Measurements from ENCODE around the gene SMARCA2.

The SMARCA2 gene

GRCh38 chr9:1986341-1986740 lies 28.8 kb upstream of the SMARCA2 start:
- no peaks in the 10 kb centered on the region for H3K9me3 ChIP-seq (ENCODE audit: control insufficient read depth, low read length)
- H3K36me3 ChIP-seq (ENCODE audit: control insufficient read depth, insufficient read depth, low read length), result no peaks in the 10 kb centered on the region
- no peak for DNase-seq
- H3K27me3 ChIP-seq (replicated peaks; ENCODE audit: control insufficient read depth, insufficient read depth, low read length, poor library complexity, severe bottlenecking), result no peaks in the 10 kb centered on the region
- H3K4me3 ChIP-seq (ENCODE audit: insufficient read depth, low read depth, low read length, poor library complexity, severe bottlenecking), result no peak overlapping the region
- H3K27ac ChIP-seq (ENCODE audit: insufficient read depth, low read length, poor library complexity, severe bottlenecking), result no peak overlapping the region
- H3K4me1 ChIP-seq (ENCODE audit: control insufficient read depth, insufficient read depth, low read length, poor library complexity, severe bottlenecking), result no peaks in the 10 kb centered on the region

- Histone ChIP-seq H3K27me3 (replicated peaks; ENCODE audit: control insufficient read depth, insufficient read depth, low read length, poor library complexity, severe bottlenecking) (no peaks in the 10 kb centered on the region), H3K27ac (ENCODE audit: insufficient read depth, low read length, poor library complexity, severe bottlenecking) (no peak overlapping the region), H3K4me1 (ENCODE audit: control insufficient read depth, insufficient read depth, low read length, poor library complexity, severe bottlenecking) (no peaks in the 10 kb centered on the region), H3K4me3 (ENCODE audit: insufficient read depth, low read depth, low read length, poor library complexity, severe bottlenecking) (no peak overlapping the region), H3K36me3 (ENCODE audit: control insufficient read depth, insufficient read depth, low read length) (no peaks in the 10 kb centered on the region), H3K9me3 (ENCODE audit: control insufficient read depth, low read length) (no peaks in the 10 kb centered on the region)
- DNase-seq, result no peak
Measured at GRCh38 chr9:1989500-1989899, 25.6 kb upstream of the SMARCA2 start.

GRCh38 chr9:1994180-1994579 lies 21.0 kb upstream of the SMARCA2 start:
- Histone ChIP-seq H3K9me3 (ENCODE audit: control insufficient read depth, low read length) (no peaks in the 10 kb centered on the region), H3K4me3 (ENCODE audit: insufficient read depth, low read depth, low read length, poor library complexity, severe bottlenecking) (no peak overlapping the region), H3K27me3 (replicated peaks; ENCODE audit: control insufficient read depth, insufficient read depth, low read length, poor library complexity, severe bottlenecking) (no peaks in the 10 kb centered on the region), H3K36me3 (ENCODE audit: control insufficient read depth, insufficient read depth, low read length) (no peaks in the 10 kb centered on the region), H3K4me1 (ENCODE audit: control insufficient read depth, insufficient read depth, low read length, poor library complexity, severe bottlenecking) (no peaks in the 10 kb centered on the region), H3K27ac (ENCODE audit: insufficient read depth, low read length, poor library complexity, severe bottlenecking) (no peak overlapping the region)
- DNase-seq, result no peak

- H3K27me3 ChIP-seq (replicated peaks; ENCODE audit: control insufficient read depth, insufficient read depth, low read length, poor library complexity, severe bottlenecking), result no peaks in the 10 kb centered on the region
- no peaks in the 10 kb centered on the region for H3K4me1 ChIP-seq (ENCODE audit: control insufficient read depth, insufficient read depth, low read length, poor library complexity, severe bottlenecking)
- DNase-seq, result no peak
Measured at GRCh38 chr9:1995084-1995483, 20.1 kb upstream of the SMARCA2 start.

GRCh38 chr9:1996156-1996555 lies 19.0 kb upstream of the SMARCA2 start:
- no peaks in the 10 kb centered on the region for H3K4me1 ChIP-seq (ENCODE audit: control insufficient read depth, insufficient read depth, low read length, poor library complexity, severe bottlenecking)
- H3K27me3 ChIP-seq (replicated peaks; ENCODE audit: control insufficient read depth, insufficient read depth, low read length, poor library complexity, severe bottlenecking), result no peaks in the 10 kb centered on the region
- H3K4me3 ChIP-seq (ENCODE audit: insufficient read depth, low read depth, low read length, poor library complexity, severe bottlenecking), result no peak overlapping the region
- no peaks in the 10 kb centered on the region for H3K9me3 ChIP-seq (ENCODE audit: control insufficient read depth, low read length)
- H3K27ac ChIP-seq (ENCODE audit: insufficient read depth, low read length, poor library complexity, severe bottlenecking), result no peak overlapping the region
- DNase-seq, result no peak
- no peaks in the 10 kb centered on the region for H3K36me3 ChIP-seq (ENCODE audit: control insufficient read depth, insufficient read depth, low read length)

More at GRCh38 chr9:1995084-1995483, 20.1 kb upstream of the SMARCA2 start:
- Histone ChIP-seq H3K9me3 (ENCODE audit: control insufficient read depth, low read length) (no peaks in the 10 kb centered on the region), H3K36me3 (ENCODE audit: control insufficient read depth, insufficient read depth, low read length) (no peaks in the 10 kb centered on the region), H3K27ac (ENCODE audit: insufficient read depth, low read length, poor library complexity, severe bottlenecking) (no peak overlapping the region), H3K4me3 (ENCODE audit: insufficient read depth, low read depth, low read length, poor library complexity, severe bottlenecking) (no peak overlapping the region)

GRCh38 chr9:1997646-1998045 lies 17.5 kb upstream of the SMARCA2 start:
- Histone ChIP-seq H3K4me1 (ENCODE audit: control insufficient read depth, insufficient read depth, low read length, poor library complexity, severe bottlenecking) (no peaks in the 10 kb centered on the region), H3K4me3 (ENCODE audit: insufficient read depth, low read depth, low read length, poor library complexity, severe bottlenecking) (no peak overlapping the region)

GRCh38 chr9:1998111-1998510 lies 17.0 kb upstream of the SMARCA2 start:
- no peak overlapping the region for H3K27ac ChIP-seq (ENCODE audit: insufficient read depth, low read length, poor library complexity, severe bottlenecking)
- H3K27me3 ChIP-seq (replicated peaks; ENCODE audit: control insufficient read depth, insufficient read depth, low read length, poor library complexity, severe bottlenecking), result no peaks in the 10 kb centered on the region
- H3K36me3 ChIP-seq (ENCODE audit: control insufficient read depth, insufficient read depth, low read length), result no peaks in the 10 kb centered on the region
- H3K4me1 ChIP-seq (ENCODE audit: control insufficient read depth, insufficient read depth, low read length, poor library complexity, severe bottlenecking), result no peaks in the 10 kb centered on the region
- DNase-seq, result no peak
- H3K4me3 ChIP-seq (ENCODE audit: insufficient read depth, low read depth, low read length, poor library complexity, severe bottlenecking), result no peak overlapping the region
- H3K9me3 ChIP-seq (ENCODE audit: control insufficient read depth, low read length), result no peaks in the 10 kb centered on the region

More at GRCh38 chr9:1997646-1998045, 17.5 kb upstream of the SMARCA2 start:
- H3K36me3 ChIP-seq (ENCODE audit: control insufficient read depth, insufficient read depth, low read length), result no peaks in the 10 kb centered on the region
- H3K9me3 ChIP-seq (ENCODE audit: control insufficient read depth, low read length), result no peaks in the 10 kb centered on the region
- H3K27ac ChIP-seq (ENCODE audit: insufficient read depth, low read length, poor library complexity, severe bottlenecking), result no peak overlapping the region
- no peak for DNase-seq
- H3K27me3 ChIP-seq (replicated peaks; ENCODE audit: control insufficient read depth, insufficient read depth, low read length, poor library complexity, severe bottlenecking), result no peaks in the 10 kb centered on the region

GRCh38 chr9:2000314-2000713 lies 14.8 kb upstream of the SMARCA2 start:
- no peaks in the 10 kb centered on the region for H3K27me3 ChIP-seq (replicated peaks; ENCODE audit: control insufficient read depth, insufficient read depth, low read length, poor library complexity, severe bottlenecking)
- H3K4me1 ChIP-seq (ENCODE audit: control insufficient read depth, insufficient read depth, low read length, poor library complexity, severe bottlenecking), result no peaks in the 10 kb centered on the region
- H3K4me3 ChIP-seq (ENCODE audit: insufficient read depth, low read depth, low read length, poor library complexity, severe bottlenecking), result no peak overlapping the region
- no peak for DNase-seq
- H3K36me3 ChIP-seq (ENCODE audit: control insufficient read depth, insufficient read depth, low read length), result no peaks in the 10 kb centered on the region
- no peak overlapping the region for H3K27ac ChIP-seq (ENCODE audit: insufficient read depth, low read length, poor library complexity, severe bottlenecking)
- no peaks in the 10 kb centered on the region for H3K9me3 ChIP-seq (ENCODE audit: control insufficient read depth, low read length)

GRCh38 chr9:2008372-2008771 lies 6.8 kb upstream of the SMARCA2 start:
- no peaks in the 10 kb centered on the region for H3K4me1 ChIP-seq (ENCODE audit: control insufficient read depth, insufficient read depth, low read length, poor library complexity, severe bottlenecking)
- H3K27me3 ChIP-seq (replicated peaks; ENCODE audit: control insufficient read depth, insufficient read depth, low read length, poor library complexity, severe bottlenecking), result no peaks in the 10 kb centered on the region
- no peak overlapping the region for H3K27ac ChIP-seq (ENCODE audit: insufficient read depth, low read length, poor library complexity, severe bottlenecking)
- H3K9me3 ChIP-seq (ENCODE audit: control insufficient read depth, low read length), result no peaks in the 10 kb centered on the region
- H3K36me3 ChIP-seq (ENCODE audit: control insufficient read depth, insufficient read depth, low read length), result no peaks in the 10 kb centered on the region
- H3K4me3 ChIP-seq (ENCODE audit: insufficient read depth, low read depth, low read length, poor library complexity, severe bottlenecking), result no peak overlapping the region
- DNase-seq, result no peak

- Histone ChIP-seq H3K27ac (ENCODE audit: insufficient read depth, low read length, poor library complexity, severe bottlenecking) (no peak overlapping the region), H3K4me1 (ENCODE audit: control insufficient read depth, insufficient read depth, low read length, poor library complexity, severe bottlenecking) (no peaks in the 10 kb centered on the region), H3K4me3 (ENCODE audit: insufficient read depth, low read depth, low read length, poor library complexity, severe bottlenecking) (no peak overlapping the region), H3K27me3 (replicated peaks; ENCODE audit: control insufficient read depth, insufficient read depth, low read length, poor library complexity, severe bottlenecking) (no peaks in the 10 kb centered on the region), H3K9me3 (ENCODE audit: control insufficient read depth, low read length) (no peaks in the 10 kb centered on the region), H3K36me3 (ENCODE audit: control insufficient read depth, insufficient read depth, low read length) (no peaks in the 10 kb centered on the region)
- no peak for DNase-seq
Measured at GRCh38 chr9:2012347-2012746, 2.8 kb upstream of the SMARCA2 start.

Data from effector memory CD4-positive, alpha-beta T cell (primary cell).